Stimulated activated CD4-positive, alpha-beta T cell treated with anti-CD3 and anti-CD28 coated beads, Interleukin-15, amount 100 ng/mL, for 48 hours (primary cell): Measurements from ENCODE around the gene TMEM59L.
"Not testable (repeated sequence)": the region's sequence is repeated elsewhere in the genome, so short reads cannot be mapped to it uniquely, and the experiment has no call there.

ENCODE experiments used
- DNase-seq, 2 donors: peaks; one replicate each; pipeline ENCODE4 v3.0.0-alpha.2; 2020; ENCODE audit warnings: low read depth in 2 of 2

Gene TMEM59L

GRCh38 chr19:18612772-18613588, at the start of gene TMEM59L:
Gene TMEM59L (plus strand): TSS chr19:18612870. CDS start chr19:18612959, 89 bp downstream.
- no peak for DNase-seq

GRCh38 chr19:18566953-18567352, 45.7 kb upstream of the TMEM59L start:
- no peak for DNase-seq

GRCh38 chr19:18568367-18568766, 44.3 kb upstream of the TMEM59L start:
- no peak for DNase-seq

DNA sequence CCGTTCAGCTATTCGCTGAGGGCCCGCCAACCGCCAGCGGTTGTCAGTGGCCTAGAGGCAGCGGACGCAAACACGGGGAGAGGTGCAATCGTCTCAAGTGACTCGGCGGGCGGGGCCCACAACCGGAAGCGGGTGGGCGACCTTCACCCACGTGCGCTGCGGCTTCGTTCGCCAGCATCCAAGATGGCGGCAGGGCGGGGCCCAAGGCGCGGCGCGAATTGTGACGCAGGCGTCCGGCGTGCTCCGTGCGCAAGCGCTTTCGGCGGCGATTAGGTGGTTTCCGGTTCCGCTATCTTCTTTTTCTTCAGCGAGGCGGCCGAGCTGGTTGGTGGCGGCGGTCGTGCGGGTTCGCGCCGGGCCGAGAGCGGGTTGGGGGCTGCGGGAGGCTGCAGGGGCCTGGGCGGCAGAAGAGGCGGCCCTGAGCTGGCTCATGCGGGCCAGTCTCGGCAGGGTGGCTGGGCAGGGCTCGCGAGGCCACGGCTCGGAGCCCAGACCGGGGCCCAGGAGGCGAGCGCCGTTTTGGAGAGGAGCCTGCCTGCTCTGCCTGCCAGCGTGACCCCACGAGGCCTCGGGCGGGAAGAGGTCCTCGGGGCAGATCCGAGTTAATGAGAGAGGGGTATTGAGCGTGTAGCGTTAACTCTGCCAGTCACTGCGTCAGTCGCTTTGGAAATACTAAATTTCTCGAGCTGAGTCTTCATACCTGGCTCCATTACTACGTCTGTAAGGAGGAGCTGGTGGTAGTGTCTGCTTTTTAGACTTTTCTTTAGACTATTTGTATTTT, 40.9 kb upstream of the TMEM59L start, which contains the start of gene UBA52:
TSS of gene UBA52 (plus strand) at position 294 of the 781 bp plus-strand sequence. CDS start 1,444 bp downstream, outside the sequence.
- DNase-seq = peak; percentile 97 to 98

- no peak for DNase-seq
Observed at GRCh38 chr19:18574691-18575291, 37.9 kb upstream of the TMEM59L start.

DNA sequence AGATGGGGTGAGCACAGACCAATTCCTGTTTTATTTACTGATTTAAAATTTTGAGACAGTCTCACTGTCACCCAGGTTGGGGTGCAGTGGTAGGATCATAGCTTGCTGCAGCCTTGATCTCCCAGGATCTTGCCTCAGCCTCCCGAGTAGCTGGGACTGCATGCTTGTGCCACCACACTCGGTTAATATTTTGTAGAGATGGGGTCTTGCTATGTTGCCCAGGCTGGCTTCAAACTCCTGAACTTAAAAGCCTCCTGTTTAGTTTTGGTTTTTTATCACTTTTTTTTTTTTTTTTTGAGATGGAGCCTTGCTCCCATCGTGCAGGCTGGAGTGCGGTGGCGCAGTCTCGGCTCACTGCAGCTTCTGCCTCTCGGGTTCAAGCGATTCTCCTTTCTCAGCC, 36.3 kb upstream of the TMEM59L start:
- no peak for DNase-seq

DNA sequence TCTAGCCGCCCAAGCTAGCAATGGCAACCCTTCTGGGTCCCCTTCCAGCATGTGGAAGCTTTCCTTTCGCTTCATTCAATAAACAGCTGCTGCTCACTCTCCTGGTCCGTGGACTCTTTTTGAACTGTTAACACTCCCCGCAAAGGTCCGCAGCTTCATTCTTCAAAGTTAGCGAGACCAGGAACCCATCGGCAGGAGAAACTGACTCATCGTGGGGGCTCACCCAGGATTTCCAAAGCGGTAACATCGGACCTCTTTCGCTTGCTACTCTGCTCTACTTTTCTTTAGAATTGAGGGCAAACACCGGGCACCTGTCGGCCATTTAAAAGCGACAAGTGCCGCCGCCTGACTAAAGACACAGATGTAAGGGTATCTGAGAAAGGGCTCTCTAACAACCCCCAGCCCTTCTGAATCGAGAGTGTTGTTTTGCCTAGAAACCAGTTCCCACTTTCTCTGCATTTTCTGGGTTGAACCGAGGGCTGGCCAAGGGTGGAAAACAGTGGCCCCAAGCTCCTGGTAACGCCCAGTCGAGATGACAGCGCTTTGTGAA, 35.2 kb upstream of the TMEM59L start:
- no peak for DNase-seq

DNA sequence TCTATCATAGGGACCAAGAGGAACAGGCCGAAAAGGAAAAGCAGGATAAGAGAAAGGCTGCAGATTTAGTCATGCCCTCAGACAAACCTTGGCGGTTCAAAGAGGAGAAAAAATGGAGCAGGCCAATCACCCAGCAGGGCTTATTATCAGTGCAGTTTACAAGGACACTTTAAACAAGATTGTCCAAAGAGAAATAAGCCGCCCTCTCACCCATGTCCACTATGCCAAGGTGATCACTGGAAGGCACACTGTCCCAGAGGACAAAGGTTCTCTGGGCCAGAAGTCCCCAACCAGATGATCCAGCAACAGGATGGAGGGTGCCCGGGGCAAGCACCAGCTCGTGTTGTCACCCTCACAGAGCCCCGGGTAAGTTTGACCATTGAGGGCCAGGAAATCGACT, 32.4 kb upstream of the TMEM59L start:
- DNase-seq = no peak

- DNase-seq = no peak
Observed at GRCh38 chr19:18586306-18586705, 26.4 kb upstream of the TMEM59L start.

GRCh38 chr19:18587561-18587960, 25.1 kb upstream of the TMEM59L start:
- DNase-seq = no peak

GRCh38 chr19:18587962-18588610, 24.6 kb upstream of the TMEM59L start:
- DNase-seq = no peak

DNA sequence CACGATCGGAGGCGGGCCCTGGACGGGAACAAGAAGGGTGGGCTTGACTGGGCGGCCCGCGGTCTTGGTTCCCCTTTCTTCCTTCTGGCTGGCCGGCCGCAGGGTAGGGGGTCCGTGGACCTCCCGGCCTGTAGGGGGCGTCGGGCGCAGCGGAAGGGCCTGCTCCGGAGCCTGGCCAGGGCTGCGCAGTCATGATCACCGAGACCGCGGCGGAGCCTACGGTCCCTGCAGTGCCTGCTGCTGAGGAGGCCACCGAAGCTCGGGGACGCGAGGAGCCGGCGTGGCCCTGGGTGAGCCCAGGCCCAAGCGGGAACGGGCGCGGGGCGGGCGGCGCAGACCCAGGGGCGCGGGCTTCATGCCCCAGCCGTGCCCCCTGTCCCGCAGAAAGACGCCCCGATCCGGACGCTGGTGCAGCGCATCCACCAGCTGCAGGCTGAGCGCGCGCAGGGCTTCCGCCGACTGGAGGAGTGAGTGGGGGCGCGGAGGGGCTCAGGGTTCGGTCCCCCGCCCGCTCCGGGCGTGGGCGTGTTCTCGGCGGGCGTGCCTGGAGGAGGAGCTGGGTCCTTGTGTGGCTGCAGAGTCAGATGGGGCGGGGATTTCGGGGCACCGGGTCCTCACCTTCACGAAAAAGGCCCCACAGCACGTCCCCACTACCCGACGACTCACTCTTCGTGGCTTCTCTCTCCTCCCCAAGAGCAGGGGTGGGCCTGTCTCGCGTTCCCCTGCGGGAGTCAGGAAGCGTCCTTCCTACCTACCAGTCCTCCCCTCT, 23.9 kb upstream of the TMEM59L start, which contains the start of gene REX1BD:
TSS of gene REX1BD (plus strand) at position 188 of the 769 bp plus-strand sequence. CDS start at position 192, 4 bp downstream.
- peak; percentile 74 to 78 for DNase-seq

DNA sequence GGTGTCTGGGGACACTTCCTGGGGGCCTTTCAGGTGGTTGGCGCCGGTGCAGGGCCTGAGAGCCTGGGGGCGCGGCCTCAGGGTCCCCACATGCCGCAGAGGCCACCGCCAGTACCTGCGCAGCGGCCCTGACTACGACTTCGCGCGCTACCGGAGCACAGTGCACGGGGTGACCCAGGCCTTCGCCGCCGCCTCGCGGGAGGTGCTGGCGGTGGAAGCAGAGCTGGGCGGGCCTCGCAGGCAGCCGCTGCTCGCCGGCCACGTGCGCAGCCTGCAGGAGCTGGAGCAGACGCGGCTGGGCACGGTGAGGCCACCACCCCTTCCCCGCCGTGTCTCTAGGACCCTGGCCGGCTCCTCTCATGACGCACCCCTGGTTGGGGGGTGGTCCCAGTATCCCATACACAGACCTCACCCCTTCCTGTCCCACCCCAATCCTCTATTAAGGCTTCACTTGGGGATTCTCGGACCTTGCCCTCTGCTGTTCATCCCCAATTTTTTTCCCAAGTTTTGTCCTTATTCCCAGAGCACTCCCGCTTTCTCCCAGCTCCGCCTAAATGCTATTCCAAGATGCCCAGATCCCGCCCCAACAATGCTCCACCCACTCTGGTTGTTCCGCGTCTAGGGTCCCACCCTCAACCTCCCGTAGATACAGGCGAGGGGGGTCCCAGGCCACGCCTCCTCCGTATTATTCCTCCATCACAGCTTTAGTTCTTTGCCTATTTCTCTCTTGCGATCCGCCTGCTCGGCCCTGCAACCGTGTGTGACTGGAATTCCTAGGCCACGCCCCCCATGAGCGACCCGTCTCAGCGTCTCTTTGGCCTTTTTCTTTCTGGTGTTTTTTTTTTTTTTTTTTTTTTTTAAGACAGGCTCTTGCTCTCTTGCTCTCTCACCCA, 23.0 kb upstream of the TMEM59L start:
- DNase-seq = peak; percentile 64 to 68

DNA sequence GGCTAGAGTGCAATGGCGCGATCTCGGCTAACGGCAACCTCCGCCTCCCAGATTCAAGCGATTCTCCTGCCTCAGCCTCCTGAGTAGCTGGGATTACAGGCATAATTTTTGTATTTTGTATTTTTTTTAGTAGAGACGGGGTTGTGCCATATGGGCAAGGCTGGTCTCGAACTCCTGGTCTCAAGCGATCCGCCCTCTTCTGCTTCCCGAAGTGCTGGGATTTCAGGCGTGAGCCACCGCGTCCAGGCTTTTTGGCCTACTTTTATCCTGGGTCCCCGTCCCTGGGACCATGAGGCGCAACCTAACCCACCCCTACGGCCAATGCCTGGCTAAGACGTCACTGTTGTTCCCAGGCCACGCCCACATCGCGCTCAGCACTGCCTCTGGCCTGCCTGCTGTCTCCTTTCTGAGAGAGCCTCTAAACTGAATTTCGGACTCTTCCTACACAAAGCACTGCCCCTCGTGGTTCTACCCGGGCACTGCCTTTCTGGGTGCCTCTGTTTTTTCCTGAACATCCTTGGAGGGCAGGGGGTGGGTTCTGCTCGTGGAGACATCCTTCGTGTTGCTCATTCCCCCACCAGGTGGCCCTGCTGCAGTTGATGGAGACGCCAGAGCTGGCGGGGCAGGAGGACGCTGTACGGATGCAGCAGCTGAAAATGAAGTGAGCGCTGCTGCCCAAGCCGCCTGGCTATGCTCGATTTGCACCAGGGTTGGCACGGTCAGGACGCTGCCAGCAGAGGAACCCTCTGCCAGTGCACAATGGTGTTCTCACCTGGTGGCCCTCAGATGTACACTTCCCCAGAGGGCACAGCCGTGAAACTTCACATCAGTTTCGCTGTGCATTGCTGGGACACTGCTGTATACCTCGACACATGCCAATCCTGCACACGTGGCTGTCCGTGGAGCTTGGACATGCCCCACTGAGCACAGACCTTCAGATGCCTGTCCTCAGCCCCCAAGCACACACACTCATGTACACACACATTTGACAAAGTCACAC, 22.1 kb upstream of the TMEM59L start:
- DNase-seq = no peak

DNA sequence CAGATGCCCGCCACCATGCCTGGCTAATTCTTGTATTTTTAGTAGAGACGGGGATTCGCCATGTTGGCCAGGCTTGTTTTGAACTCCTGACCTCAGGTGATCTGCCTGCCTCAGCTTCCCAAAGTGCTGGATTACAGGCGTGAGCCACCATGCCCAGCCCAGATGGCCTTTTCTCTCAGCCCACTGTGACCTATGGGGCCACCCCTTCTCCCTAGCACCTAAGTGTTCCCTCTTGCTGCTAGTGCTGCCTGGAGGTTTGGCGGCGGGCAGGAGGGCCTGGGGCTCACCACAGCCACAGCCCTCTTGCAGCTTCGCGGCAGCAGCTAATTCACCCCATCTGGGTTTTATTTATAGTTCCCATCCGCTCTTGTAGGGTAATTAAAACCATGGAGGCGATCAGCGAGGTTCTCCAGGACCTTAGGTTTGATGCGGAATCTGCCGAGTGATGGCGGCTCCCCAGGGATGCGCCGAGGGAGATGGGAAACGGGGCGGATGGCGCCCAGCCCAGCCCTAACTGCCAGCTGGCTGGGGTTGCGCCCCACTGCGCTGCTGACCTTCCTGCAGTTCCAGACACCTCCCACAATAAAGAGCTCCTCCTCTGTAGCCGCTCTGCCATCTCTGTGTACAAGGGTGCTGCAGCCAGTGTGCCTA, 20.8 kb upstream of the TMEM59L start:
- no peak for DNase-seq

DNA sequence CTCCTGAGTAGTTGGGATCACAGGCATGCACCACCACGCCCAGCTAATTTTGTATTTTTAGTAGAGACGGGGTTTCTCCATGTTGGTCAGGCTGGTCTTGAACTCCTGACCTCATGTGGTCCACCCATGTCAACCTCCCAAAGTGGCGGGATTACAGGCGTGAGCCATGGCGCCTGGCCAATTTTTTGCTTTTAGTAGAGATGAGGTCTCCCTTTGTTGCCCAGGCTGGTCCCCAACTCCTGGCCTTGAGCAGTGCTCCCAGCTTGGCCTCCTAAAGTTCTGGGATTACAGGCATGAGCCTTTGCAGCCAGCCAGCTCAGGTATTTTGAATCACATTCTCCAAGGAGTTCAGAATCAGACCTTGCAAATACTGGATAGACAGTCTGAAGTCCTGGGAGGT, 19.9 kb upstream of the TMEM59L start:
- DNase-seq = not testable (repeated sequence)

- DNase-seq = no peak
Observed at GRCh38 chr19:18593367-18594095, 19.1 kb upstream of the TMEM59L start.
